Sciatic nerve (tissue), 2 donors: ENCODE measurements around the gene ZNF362. TPM values are rescaled to one million over a fixed set of nuclear protein-coding genes. Genes with fewer than 3 reads are reported as not detected.

Experiments
- ATAC-seq: fragments of 200-7000 bp; cut with Tn5 transposase; one replicate; pipeline ENCODE4 v1.9.1; 2020; ENCODE audit warnings: mild to moderate bottlenecking, moderate library complexity
- DNase-seq: peaks from one replicate; pipeline ENCODE4 v3.0.0-alpha.2; 2020; ENCODE audit warnings: low spot score
- intact Hi-C: fragments of 100-400 bp; cut with DNase I; formaldehyde crosslinking; loops from one replicate; pipeline ENCODE4 v1.14.2; 2022
- total RNA-seq: library from RNA; stranded (reverse); fragmentation: NEBNext Ultra II Directional; extraction: Animal tissue kit (Norgen Biotek cat#: 25700); gene quantifications from one replicate; pipeline ENCODE4 v1.2.1, GENCODE V29; 2021
- donor health status: DM: no; HTN: no; CAD: no.
- donor health status: DM: no; HTN: no; CAD: no.

ZNF362 gene
- total RNA-seq, 1 donor from 2014 or later = 40.0 TPM

DNA sequence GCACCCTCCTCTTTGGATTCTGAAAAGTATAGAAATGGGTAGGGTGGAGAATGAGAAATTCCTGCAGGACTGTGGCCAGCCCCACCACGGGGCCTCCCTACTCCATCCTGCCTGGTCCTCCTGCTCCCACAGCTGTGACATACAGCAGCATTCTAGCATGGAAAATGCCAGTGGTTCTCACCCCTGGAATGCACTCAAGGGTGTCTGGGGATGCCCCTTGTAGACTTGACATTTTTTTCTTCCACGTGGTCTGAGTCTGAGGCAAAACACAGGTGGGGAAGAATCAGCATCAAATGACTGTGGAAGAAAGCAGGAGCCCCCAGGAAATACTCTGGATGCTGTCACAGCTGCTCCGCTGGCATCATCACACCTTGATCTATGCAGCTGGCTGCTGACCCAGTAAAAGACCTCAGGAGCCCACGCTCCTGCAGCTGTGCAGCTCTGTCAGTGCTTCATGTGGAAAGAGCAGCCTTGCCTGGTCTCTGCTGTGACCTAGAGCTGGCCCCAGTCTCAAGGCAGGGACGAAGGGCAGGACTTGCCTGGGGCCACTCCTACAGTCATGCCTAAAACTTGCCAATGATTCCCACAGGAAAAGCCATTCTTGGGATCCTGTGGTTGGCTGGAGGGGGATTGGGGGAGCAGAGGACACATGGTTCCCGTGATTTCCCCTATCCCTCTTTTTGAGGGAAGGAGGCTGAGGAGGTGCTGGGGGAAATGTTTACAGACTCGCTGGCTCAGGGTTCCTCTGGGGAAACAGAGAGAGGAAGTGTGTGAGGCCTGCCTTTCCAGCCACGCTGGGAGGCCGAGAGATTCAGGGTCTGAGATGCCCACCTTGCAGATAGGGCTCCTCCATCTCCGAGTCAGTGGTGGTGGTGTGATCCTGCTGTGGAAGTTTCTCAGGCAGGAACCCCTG, 75.4 kb downstream of the ZNF362 start:
- intact Hi-C loops = no loop called here
- DNase-seq = peak; percentile 48
- ATAC-seq = peak; percentile 51

DNA sequence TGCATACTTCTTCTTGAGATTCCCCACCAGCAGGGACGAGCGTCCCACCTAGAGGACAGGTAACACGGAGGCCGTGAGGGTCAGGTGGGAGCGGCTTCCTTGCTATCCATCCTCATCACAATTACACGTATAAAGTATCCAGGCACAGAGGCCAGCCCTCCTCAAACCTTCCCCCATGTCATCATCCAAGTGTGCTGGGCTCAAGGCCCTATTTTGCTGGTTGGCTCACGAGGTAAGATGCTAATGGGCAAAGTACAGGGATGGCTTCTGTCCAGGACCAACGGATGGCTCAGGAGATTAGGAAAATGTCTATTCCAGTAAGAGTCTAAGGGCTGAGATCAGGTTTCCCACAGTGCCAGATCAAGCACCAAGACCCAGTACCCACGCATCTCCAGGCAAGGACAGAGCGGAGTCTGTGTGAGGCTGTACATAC, 76.1 kb downstream of the ZNF362 start:
- intact Hi-C loops = no loop called here
- peak; percentile 3 for ATAC-seq
- DNase-seq = peak; percentile 55

DNA sequence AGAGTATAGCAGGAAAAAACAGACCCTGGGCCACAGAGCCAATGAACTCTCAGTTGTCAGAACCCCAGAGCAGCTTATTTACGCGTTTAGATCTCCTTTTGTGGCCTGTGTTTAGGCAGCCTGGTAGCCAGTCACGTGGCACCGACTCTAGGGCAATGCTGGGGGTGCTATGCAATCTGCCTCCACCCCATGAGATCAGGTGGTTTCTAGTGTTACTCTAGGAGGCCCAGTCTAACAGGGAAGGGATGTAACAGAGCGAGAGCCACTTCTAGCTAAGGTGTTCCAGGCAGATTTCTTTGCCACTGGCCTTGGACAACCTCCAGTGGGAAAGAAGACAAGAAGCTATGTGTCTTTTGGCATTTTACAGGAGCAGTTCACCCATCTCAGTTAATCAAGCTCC, 76.6 kb downstream of the ZNF362 start:
- ATAC-seq (no peak), DNase-seq (peak; percentile 51)
- intact Hi-C loops = no loop called here

DNA sequence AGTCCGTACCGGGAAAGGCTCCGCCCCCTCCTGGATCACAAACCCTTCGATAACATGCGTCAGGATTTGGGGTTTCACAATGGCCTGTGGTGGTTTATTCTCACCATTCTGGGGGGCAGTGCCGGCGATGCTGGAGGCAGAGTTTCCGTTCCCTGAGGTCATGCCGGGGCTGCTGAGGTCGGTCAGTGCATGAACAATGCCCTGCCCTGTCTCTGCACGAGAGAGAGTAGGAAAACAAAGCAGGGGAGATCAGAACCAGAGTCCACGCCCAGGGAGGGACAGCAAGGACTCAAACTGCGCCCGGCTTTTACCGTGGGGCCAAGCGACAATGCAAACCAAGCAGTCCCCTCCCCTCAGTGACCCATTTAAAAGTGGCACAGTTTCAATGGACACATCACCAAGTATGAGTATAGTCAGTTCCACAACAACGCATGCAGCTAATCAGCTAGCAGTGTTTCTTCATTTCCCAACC, 77.8 kb downstream of the ZNF362 start:
- peak; percentile 46 for ATAC-seq
- DNase-seq = no peak
- intact Hi-C loops = no loop called here

DNA sequence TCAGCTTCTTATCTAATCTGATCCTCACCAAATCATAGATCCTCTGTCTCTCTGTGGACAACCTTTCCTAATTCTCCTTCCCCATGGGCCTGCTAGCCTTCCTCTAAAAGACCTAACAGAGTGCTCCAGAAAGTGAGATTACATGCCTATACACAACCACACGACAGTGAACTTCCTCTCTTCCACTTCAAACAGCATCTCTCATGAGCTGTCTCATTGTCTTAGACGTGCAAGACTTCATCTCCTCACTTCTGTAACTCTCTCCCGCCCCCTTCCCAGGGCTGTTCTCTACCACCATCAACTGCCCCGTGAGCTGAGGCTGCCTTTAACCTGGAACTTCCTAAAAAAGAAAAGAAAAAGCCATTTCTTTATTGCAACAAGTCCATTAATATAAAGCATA, 78.7 kb downstream of the ZNF362 start:
- no peak for DNase-seq
- ATAC-seq = no peak
- intact Hi-C loops = no loop called here

DNA sequence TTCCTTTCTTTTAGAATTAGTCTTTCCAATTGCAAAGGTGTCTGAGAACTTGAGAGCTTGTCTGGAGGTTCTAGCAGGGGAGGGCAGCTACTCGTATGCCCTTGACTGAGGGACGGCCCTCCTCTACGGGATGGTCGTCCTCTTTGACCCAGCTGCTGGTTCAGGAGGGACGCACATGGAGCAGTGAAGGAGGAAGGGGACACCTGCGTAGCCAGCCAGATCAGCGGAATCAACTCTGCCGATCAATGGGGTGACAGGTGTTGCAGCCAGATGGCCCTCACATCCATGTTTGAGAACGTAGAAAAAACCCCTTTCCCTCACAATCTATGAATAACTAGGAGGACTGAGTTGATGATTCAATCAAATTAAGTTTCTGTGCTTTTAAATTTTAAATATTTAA, 80.3 kb downstream of the ZNF362 start:
- intact Hi-C loops = no loop called here
- DNase-seq (no peak), ATAC-seq (no peak)

DNA sequence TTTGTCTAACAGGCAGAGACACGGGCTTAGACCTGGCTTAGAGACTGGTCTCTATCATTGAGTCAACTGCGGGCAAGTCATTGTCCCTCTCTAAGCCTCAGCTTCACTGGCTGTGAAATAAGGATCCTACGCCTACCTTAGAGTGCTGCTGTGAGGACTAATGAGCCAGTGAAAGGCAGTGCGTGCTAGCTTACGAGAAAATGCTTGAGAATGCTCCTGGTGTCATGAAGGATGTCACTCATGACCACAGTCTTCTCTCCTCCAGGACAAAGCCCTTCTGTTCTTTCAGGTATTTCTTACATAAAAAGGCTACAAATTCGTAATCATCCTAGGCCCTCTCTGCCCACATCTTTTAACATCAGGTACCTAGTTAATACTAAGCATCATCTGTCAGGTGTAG, 81.1 kb downstream of the ZNF362 start:
- intact Hi-C loops = no loop called here
- DNase-seq (no peak), ATAC-seq (no peak)

DNA sequence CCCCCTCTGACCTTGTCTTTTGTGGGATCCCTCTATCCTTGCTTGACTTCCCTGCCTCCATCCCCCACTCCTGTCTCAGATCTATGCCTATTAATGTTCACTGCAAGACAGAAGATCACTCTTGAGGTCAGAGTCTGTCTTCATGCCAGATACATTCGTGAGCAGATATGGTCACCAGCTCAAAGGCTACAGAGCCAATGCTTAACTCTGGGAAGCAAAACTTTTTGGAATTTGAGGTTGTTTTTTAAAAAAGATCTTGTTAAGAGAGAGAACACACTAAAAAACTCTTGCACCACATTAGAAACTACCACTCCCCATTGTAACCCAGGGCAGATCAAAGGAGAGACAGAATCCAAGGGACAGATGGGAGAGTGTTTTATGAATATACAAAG, 81.8 kb downstream of the ZNF362 start:
- DNase-seq = no peak
- peak; percentile 48 for ATAC-seq
- intact Hi-C loops = no loop called here

DNA sequence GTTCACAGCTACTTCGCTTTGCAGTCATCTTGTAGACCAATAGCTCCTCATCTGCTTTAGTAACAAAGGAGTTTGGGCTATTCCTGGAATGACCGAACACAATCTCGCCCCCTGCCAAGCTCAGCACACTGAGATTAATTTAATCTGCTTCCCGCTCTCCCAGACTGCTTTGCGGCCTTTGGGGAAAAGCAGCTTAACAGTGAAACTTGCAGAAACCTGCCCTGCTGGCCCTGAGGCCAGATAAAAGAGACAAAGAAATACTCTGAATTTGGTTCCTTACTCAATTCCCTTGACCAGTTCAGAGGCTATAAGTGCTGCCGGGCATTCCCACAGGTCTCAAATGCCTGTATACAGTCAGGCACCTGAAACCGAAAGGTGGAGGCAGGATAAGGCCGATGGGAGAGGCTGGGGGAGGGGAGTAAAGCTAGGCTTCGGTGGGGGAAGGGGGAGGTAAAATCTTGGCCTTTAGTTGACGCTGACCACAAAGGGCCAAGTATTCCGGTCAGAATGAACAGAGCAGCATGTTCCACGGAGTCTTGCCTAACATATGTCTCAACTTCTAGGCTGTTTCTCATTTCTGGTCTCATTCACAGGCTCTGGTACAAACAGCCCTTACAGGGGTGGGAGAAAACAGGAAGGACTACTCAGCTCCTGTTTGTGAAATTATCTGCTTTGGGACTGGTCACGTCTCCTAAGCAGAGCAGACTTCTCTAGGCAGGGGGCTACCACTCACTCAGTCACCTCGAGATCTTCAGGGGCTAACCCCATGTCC, 82.3 kb downstream of the ZNF362 start:
- no peak for DNase-seq
- ATAC-seq = peak; percentile 89
- intact Hi-C loops = no loop called here

DNA sequence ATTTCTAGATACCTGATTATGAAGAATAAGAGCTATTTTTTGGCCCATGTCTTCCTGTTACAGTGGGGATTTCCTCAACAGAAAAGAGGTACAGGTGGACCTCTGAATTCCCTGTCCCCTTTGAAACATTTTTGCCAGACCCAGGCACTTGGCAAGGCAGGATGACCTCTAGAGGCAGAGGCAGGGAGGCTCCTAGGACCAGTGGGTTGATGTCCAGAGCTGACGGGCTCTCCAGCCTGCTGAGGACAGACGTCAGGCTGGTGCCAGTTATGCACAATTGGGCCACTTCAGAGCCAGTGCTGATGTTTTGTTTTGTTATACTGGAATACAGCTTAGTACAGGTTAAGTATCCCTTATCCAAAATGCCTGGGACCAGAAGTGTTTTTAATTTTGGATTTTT, 83.1 kb downstream of the ZNF362 start:
- peak; percentile 29 for ATAC-seq
- intact Hi-C loops = no loop called here
- no peak for DNase-seq

DNA sequence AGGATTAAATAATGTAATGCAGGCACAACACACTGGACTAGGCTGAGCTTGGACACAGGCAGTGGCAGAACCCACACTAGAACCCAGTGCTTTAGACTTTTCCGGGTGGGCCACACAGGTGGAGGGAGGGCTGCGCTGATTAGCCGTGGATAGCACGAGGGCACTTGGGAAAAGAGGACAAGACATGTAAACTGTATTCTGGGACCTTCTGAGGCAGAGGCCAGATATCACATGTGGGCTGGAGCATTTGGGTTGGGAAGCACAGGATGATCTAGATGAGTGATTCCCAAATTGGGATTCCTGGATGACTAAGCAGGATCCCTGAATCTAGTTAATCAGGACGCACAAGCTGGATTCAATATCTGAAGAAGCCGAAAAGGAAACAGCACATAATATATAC, 84.9 kb downstream of the ZNF362 start:
- intact Hi-C loops = no loop called here
- ATAC-seq (no peak), DNase-seq (no peak)

DNA sequence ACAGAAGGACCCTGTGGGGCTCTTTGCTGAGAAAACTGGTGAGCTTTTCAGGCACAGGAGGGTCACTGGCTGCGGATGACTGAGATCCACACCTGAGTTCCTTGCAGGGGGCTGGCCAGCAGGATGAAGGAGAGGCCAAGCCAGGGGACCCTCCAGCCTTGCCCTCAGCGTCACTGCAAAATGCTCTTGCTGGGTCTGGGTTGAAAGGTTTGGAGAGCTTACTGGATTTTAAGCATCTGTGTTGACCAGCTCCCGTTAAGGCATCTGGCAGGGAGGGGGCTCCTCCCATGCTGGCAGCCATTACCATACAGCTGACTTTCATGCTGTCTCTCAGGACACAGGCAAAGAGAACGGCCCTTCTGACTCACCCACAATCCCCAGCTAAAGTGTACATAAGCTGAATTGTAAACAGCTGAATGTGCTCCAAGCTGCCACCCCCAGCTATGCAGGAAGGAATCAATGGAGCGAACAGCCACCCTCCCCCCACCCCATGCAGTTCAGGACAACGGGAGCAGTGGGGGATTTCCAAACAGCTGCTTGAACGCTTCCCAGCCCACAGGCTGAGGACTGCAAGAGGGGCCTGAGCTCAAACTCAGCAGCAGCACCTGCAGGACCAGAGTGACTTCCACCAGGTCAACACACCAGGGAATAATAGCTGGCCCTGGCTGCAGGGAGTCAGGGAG, 85.9 kb downstream of the ZNF362 start:
- peak; percentile 57 for ATAC-seq
- no peak for DNase-seq
- intact Hi-C loops = no loop called here

DNA sequence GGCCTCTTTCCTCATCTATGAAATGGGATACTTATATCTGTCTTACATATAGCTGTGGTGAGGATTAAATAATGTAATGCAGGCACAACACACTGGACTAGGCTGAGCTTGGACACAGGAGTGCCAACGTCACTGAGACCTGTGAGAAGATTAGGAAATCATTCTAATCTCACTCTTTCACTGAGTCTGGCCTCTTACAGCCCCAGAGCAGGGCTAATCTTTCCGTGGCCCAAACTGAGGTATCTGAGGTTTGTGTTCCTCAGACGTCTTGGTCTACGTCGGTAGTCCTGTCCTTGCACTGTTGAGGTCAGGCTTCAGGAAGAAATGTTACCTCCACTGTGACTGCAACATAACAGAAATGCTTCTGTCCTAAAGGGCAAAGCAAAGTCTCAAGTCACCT, 87.2 kb downstream of the ZNF362 start:
- no peak for DNase-seq
- intact Hi-C loops = no loop called here
- ATAC-seq = no peak

DNA sequence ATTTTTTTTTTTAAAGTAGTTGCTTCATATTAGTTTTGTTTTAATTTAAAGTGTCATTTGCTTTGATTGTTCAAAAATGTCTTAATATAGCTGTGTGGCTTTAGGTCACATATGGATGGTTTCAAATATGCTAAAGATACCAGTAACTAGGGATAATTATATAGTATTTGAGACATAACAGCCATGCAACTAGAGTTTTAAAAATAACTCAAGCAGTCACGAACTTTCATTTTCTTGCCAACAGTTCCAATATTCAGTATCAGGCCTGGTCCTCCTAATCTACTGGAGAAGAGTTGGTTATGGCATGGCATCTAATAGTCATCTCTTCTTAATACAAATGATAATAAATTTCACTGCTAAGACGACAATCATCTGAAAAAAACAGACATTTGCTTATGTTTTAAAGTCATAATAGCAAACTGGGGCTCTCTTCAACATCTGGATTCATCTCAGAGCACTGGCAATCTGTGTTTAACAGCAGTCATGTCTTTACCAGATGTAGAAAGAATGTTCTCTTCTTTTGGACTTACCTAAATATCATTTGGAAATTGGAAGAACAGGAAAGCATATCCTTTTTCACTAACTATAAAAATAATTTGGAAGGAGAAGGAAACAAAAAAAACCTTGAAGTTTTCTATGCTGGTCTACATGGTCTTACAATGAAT, 88.7 kb downstream of the ZNF362 start:
- intact Hi-C loops = no loop called here
- DNase-seq (no peak), ATAC-seq (no peak)

DNA sequence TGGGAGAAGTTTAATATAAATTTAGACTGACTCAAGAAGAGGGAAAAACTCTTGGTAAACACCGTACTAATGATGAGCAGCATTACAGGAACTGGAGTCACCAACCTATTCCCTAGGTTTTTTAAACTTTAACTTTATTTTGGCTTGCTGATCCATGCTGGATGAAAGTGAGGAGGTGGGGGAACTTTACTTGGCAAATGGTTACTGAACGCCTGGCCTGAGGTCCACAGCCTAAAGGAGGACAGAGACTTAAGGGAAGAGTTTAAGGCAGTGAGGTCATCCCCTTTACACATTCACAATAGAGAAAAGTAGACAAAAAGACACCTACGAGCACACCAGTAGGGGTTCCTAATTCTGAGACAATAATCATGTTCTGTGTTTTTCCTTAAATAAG, 90.2 kb downstream of the ZNF362 start:
- intact Hi-C loops = no loop called here
- no peak for ATAC-seq
- DNase-seq = no peak

DNA sequence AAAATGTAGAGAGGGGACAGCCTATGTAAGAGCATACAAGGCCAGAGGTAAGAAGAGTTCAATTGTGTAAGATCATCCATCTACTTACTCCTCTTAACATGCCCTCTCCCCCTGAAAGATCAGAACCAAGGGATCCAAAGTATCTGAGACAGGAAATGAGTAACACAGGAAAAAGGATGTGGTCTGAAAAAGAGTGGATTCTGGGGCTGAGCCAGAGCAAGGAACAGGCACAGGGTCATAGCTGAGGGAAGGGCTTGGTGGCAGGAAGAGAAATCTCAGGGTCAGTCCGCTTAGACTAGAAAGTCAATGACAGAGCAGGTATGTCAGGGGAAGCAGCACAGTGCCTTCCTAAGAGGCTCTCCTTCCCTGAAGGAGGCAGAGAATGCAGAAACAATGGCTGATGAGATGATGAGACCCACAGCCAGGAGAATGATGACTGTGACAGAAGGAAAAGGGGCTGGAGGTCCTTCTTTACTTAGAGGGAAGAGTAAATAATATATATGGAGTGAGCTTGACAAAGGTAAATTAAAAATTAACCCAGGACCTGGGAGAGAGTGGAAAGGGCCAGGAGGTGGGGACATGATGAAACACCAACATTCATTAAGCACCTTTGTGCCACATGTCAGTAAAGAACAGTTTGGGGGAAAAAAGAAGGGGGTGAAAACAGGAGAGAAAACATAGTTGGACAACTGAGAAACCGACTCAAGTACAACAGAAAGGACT, 90.8 kb downstream of the ZNF362 start:
- ATAC-seq = peak; percentile 46
- DNase-seq = no peak
- intact Hi-C loops = no loop called here

DNA sequence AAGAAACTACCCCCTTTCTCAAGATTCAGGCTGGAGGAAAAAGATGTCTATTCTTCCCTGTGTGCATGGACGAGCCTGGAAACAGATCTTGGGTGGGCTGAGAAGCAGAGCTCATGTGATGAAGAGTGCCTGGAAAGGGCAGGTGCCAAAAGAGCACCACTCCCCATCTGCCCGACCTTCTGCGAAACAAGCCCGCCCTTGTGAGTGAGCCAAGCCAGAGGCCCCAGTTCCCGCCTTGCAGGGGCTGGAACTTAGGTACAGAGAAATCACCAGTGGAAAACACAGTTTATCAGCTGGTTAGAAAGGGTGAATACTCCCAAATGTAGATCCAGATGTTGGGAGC, 91.3 kb downstream of the ZNF362 start:
- intact Hi-C loops = no loop called here
- DNase-seq = no peak

DNA sequence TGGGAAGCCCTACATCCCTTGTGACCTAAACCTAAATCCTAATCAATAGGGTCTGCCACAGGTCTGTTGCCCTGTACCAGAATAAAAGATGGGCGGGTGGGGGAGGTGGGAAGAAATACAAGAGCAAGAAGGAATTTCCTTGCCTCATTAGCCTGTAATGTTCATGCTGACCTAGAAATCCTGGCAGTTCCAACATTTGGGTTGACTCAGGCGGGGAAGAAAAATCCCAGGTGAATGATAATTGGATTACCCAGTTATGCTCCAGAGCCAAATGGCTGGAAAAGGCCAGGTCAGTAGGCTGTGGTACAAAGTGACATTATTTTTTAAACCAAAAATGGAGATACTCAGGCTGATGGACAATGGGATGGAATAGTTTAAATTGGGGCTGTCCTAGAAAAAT, 91.9 kb downstream of the ZNF362 start:
- ATAC-seq (no peak), DNase-seq (no peak)
- intact Hi-C loops = no loop called here

More for the DNA sequence above, 91.3 kb downstream of the ZNF362 start:
- peak; percentile 61 for ATAC-seq

DNA sequence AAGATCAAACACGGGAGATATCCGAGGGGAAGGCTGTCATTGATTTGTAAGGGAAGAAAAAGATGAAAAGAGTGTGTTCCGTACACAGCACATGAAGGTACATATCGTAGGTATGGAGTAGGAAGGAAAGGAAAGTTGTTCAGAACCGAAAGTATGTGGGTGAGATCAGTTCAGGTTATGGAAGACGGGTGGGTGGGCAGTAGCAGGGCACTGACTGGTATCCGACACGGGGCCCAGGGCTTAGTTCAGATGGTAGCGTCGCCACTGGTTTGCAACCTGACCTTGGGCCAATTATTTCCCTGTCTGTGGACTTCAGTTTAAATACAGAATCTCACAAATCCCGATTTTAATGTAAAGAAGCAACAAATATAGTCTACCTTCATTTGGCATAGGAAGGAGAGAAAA, 92.4 kb downstream of the ZNF362 start:
- DNase-seq (no peak), ATAC-seq (no peak)
- intact Hi-C loops = no loop called here
